Common myeloid progenitor, CD34-positive (primary cell): ENCODE data around the gene NDUFC1.
A peak's percentile ranks its signal among the peaks of the same experiment; 100 is the strongest.
"Not testable (repeated sequence)": the region's sequence is repeated elsewhere in the genome, so short reads cannot be mapped to it uniquely, and the experiment has no call there.

ENCODE experiments used
- CTCF ChIA-PET: fragments of 350-600 bp; sonication (Branson Sonifier 250); formaldehyde crosslinking; loops from one replicate; lab custom pipeline; 2021; ENCODE audit warnings: antibody characterized with exemption; lab: Charles Lee
- POLR2A ChIA-PET: fragments of 350-600 bp; sonication (Branson Sonifier 250); formaldehyde crosslinking; loops from one replicate; lab custom pipeline; 2021; ENCODE audit warnings: antibody characterized with exemption; lab: Charles Lee
- DNase-seq, 3 donors: peaks; one replicate each; pipeline versions ENCODE4 v3.0.0 to v3.0.0-alpha.2; 2013
- H3K27ac ChIP-seq, 2 experiments: 1 replicate in 1 of 2; 2 replicates in 1 of 2; pipeline ENCODE4 v1.7.0; 2013; ENCODE audit warnings: inconsistent platforms in 2 of 2, low read length in 2 of 2, mild to moderate bottlenecking in 2 of 2, low read depth in 1 of 2, moderate library complexity in 1 of 2; ENCODE audit not compliant: severe bottlenecking in 2 of 2, insufficient read depth in 1 of 2, poor library complexity in 1 of 2
- H3K27me3 ChIP-seq, 5 experiments: replicated peaks in 2 of 5; 1 replicate in 3 of 5; 2 replicates in 2 of 5; pipeline versions ENCODE4 v1.6.1 to v1.7.0; 2013; ENCODE audit warnings: low read length in 4 of 5, mild to moderate bottlenecking in 2 of 5, moderate library complexity in 2 of 5, inconsistent platforms in 1 of 5; ENCODE audit not compliant: insufficient read depth in 5 of 5, control insufficient read depth in 4 of 5
- H3K36me3 ChIP-seq, 4 experiments: 1 replicate in 2 of 4; 2 replicates in 2 of 4; pipeline versions ENCODE4 v1.6.1 to v1.7.0; 2013; ENCODE audit warnings: low read length in 3 of 4, control low read depth in 1 of 4, mild to moderate bottlenecking in 1 of 4; ENCODE audit not compliant: control insufficient read depth in 4 of 4, insufficient read depth in 4 of 4
- H3K4me1 ChIP-seq, 4 experiments: 1 replicate in 3 of 4; 2 replicates in 1 of 4; pipeline versions ENCODE4 v1.6.1 to v1.7.1; 2013; ENCODE audit warnings: low read length in 3 of 4, mild to moderate bottlenecking in 3 of 4, control low read depth in 1 of 4, inconsistent platforms in 1 of 4, moderate library complexity in 1 of 4; ENCODE audit not compliant: control insufficient read depth in 4 of 4, insufficient read depth in 4 of 4; ENCODE audit errors: control extremely low read depth in 1 of 4
- H3K4me3 ChIP-seq, 7 experiments: 1 replicate in 4 of 7; 2 replicates in 3 of 7; pipeline versions ENCODE4 v1.5.1 to v1.7.0; 2013; ENCODE audit warnings: mild to moderate bottlenecking in 7 of 7, low read length in 6 of 7, moderate library complexity in 6 of 7, inconsistent platforms in 2 of 7, low read depth in 2 of 7, control low read depth in 1 of 7; ENCODE audit not compliant: insufficient read depth in 4 of 7, control insufficient read depth in 1 of 7; ENCODE audit errors: extremely low read depth in 1 of 7
- H3K9me3 ChIP-seq, 5 experiments: 1 replicate in 4 of 5; 2 replicates in 1 of 5; pipeline versions ENCODE4 v1.6.1 to v1.7.1; 2013; ENCODE audit warnings: low read length in 4 of 5, mild to moderate bottlenecking in 2 of 5, inconsistent platforms in 1 of 5, low read depth in 1 of 5, moderate library complexity in 1 of 5; ENCODE audit not compliant: control insufficient read depth in 4 of 5, insufficient read depth in 2 of 5; ENCODE audit errors: control extremely low read depth in 1 of 5
- WGBS: methylation state at CpG from one replicate; pipeline ENCODE4 v1.1.5; 2013; ENCODE audit not compliant: insufficient coverage; 5-methylcytosine and 5-hydroxymethylcytosine counted together

The NDUFC1 gene

GRCh38 chr4:139324620-139325019 lies 22.3 kb upstream of the NDUFC1 start:
- Histone ChIP-seq H3K36me3 (peaks cover 2 to 12% (median 7%) of the 10 kb centered on the region in 4 experiments), H3K27ac (no peak overlapping the region), H3K4me3 (no peak overlapping the region), H3K4me1 (peaks cover 0 to 7% (median 0%) of the 10 kb centered on the region in 4 experiments), H3K9me3 (peaks cover 0 to 3% (median 0%) of the 10 kb centered on the region in 5 experiments), H3K27me3 (no peaks in the 10 kb centered on the region)
- POLR2A ChIA-PET = no interaction called here
- CTCF ChIA-PET = interaction anchor here (0.7 to 1.1 kb wide), 4 partner anchors 9 to 106 kb away, joined by 3 to 4 read pairs (median 3); no protein-coding TSS in a partner anchor
- DNase-seq = no peak
- 98% methylated on average over 4 of the region's 6 CpGs for whole genome bisulfite sequencing

GRCh38 chr4:139322541-139322940 lies 20.3 kb upstream of the NDUFC1 start:
- H3K36me3 ChIP-seq, H3K9me3 ChIP-seq, H3K27me3 ChIP-seq, DNase-seq, H3K27ac ChIP-seq, H3K4me1 ChIP-seq, H3K4me3 ChIP-seq: not testable (repeated sequence)
- ChIA-PET CTCF (interaction anchor here (1.0 to 1.6 kb wide), 3 partner anchors 9 to 27 kb away, joined by 3 to 5 read pairs (median 3); no protein-coding TSS in a partner anchor), POLR2A (interaction anchor here (1.6 kb wide), 1 partner anchor 22 kb away, joined by 5 read pairs; the partner anchor contains the start of gene NAA15)
- WGBS = 100% methylated on average over 6 of the region's 6 CpGs

DNA sequence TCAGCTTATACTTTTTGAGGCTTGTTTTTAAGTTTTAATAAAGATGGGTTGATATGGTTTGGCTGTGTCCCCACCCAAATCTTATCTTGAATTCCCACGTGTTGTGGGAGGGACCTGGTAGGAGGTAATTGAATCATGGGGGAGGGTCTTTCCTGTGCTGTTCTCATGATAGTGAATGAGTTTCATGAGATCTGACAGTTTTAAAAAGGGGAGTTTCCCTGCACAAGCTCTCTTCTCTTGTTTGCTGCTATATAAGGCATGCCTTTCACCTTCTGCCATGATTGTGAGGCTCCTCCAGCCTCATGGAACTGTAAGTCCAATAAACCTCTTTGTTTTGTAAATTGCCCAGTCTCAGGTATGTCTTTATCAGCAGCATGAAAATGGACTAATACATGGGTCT lies 19.8 kb upstream of the NDUFC1 start:
- H3K4me1 ChIP-seq, H3K9me3 ChIP-seq, H3K27me3 ChIP-seq, H3K27ac ChIP-seq, H3K36me3 ChIP-seq, H3K4me3 ChIP-seq: not testable (repeated sequence)
- CTCF ChIA-PET = interaction anchor here (1.0 to 1.6 kb wide), 2 partner anchors 17 to 26 kb away, joined by 3 to 5 read pairs; no protein-coding TSS in a partner anchor
- 78% methylated on average over 1 of the region's 1 CpG for WGBS
- POLR2A ChIA-PET = interaction anchor here (1.6 kb wide), 1 partner anchor 21 kb away, joined by 5 read pairs; the partner anchor contains the start of gene NAA15
- peak in 2 of 3 donors; percentile 43 to 66 for DNase-seq

DNA sequence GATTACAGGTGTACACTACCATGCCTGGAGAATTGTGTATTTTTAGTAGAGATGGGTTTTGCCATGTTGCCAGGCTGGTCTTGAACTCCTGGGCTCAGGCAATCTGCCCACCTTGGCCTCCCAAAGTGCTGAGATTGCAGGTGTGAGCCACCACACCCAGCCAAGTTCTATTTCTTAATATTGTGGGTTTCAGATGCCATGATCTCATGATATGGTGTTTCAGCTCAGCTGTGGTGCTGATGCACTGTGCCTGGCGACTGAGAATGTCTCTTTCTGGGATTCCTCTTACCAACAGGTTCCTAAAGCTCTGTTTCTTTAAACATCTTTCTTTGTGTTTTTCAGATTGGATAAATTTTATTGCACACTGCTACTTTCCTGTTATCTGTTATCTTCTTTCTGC lies 17.3 kb upstream of the NDUFC1 start:
- H3K9me3 ChIP-seq = no peaks in the 10 kb centered on the region
- no peak overlapping the region for H3K27ac ChIP-seq
- ChIA-PET CTCF (interaction anchor here (1.0 to 2.2 kb wide), 3 partner anchors 10 to 17 kb away, joined by 3 to 5 read pairs (median 3); partner anchors contain the start of gene NDUFC1), POLR2A (no interaction called here)
- no peak for DNase-seq
- no peak overlapping the region for H3K4me3 ChIP-seq
- H3K4me1 ChIP-seq = peaks cover 0 to 17% (median 7%) of the 10 kb centered on the region in 4 experiments
- H3K27me3 ChIP-seq = no peaks in the 10 kb centered on the region
- WGBS = no CpG with 5 or more reads among the region's 1 CpG
- H3K36me3 ChIP-seq = peaks cover 0 to 2% (median 0%) of the 10 kb centered on the region in 4 experiments

- Histone ChIP-seq H3K27ac (no peak overlapping the region), H3K4me3 (no peak overlapping the region), H3K36me3 (peaks cover 0 to 3% (median under 1%) of the 10 kb centered on the region in 4 experiments), H3K9me3 (no peaks in the 10 kb centered on the region), H3K27me3 (no peaks in the 10 kb centered on the region), H3K4me1 (peaks cover 5 to 26% (median 17%) of the 10 kb centered on the region in 4 experiments)
- ChIA-PET CTCF (interaction anchor here (0.9 to 1.7 kb wide), 2 partner anchors 20 to 22 kb away, joined by 3 read pairs; no protein-coding TSS in a partner anchor), POLR2A (no interaction called here)
- no peak for DNase-seq
These were observed 15.4 kb upstream of the NDUFC1 start for GRCh38 chr4:139317635-139318034.

GRCh38 chr4:139316733-139317132 lies 14.5 kb upstream of the NDUFC1 start:
- Histone ChIP-seq H3K27me3 (no peaks in the 10 kb centered on the region), H3K4me1 (peaks cover 5 to 34% (median 23%) of the 10 kb centered on the region in 4 experiments), H3K9me3 (no peaks in the 10 kb centered on the region), H3K36me3 (peaks cover 0 to 3% (median under 1%) of the 10 kb centered on the region in 4 experiments), H3K27ac (no peak overlapping the region), H3K4me3 (no peak overlapping the region)
- DNase-seq = peak in 1 of 3 donors; percentile 19
- ChIA-PET CTCF (interaction anchor here (0.9 to 1.7 kb wide), 3 partner anchors 8 to 23 kb away, joined by 3 read pairs; no protein-coding TSS in a partner anchor), POLR2A (no interaction called here)
- WGBS = 92% methylated on average over 2 of the region's 2 CpGs

GRCh38 chr4:139315221-139315675 lies 13.0 kb upstream of the NDUFC1 start:
- no peaks in the 10 kb centered on the region for H3K27me3 ChIP-seq
- 93% methylated on average over 5 of the region's 13 CpGs for WGBS
- peak in 1 of 3 donors; percentile 25 for DNase-seq
- peaks cover 0 to 3% (median 0%) of the 10 kb centered on the region in 4 experiments for H3K36me3 ChIP-seq
- H3K9me3 ChIP-seq = no peaks in the 10 kb centered on the region
- POLR2A ChIA-PET = interaction anchor here (0.8 kb wide), 1 partner anchor 14 kb away, joined by 6 read pairs; the partner anchor contains the start of gene NAA15
- H3K4me1 ChIP-seq = peaks cover 5 to 37% (median 25%) of the 10 kb centered on the region in 4 experiments
- peak overlapping the region in 1 of 2 experiments; percentile 25 for H3K27ac ChIP-seq
- CTCF ChIA-PET = interaction anchor here (1.3 to 1.4 kb wide), 2 partner anchors 10 to 14 kb away, joined by 3 read pairs; partner anchors contain the start of gene NAA15
- no peak overlapping the region for H3K4me3 ChIP-seq
